NCI-H2107 (cell line): ENCODE results near the gene MRC2.
"Not testable (repeated sequence)": the region's sequence is repeated elsewhere in the genome, so short reads cannot be mapped to it uniquely, and the experiment has no call there.

Experiments used
- DNase-seq: peaks from one replicate; lab custom pipeline; 2025; lab: John Stamatoyannopoulos, UW

MRC2 gene, protein sequence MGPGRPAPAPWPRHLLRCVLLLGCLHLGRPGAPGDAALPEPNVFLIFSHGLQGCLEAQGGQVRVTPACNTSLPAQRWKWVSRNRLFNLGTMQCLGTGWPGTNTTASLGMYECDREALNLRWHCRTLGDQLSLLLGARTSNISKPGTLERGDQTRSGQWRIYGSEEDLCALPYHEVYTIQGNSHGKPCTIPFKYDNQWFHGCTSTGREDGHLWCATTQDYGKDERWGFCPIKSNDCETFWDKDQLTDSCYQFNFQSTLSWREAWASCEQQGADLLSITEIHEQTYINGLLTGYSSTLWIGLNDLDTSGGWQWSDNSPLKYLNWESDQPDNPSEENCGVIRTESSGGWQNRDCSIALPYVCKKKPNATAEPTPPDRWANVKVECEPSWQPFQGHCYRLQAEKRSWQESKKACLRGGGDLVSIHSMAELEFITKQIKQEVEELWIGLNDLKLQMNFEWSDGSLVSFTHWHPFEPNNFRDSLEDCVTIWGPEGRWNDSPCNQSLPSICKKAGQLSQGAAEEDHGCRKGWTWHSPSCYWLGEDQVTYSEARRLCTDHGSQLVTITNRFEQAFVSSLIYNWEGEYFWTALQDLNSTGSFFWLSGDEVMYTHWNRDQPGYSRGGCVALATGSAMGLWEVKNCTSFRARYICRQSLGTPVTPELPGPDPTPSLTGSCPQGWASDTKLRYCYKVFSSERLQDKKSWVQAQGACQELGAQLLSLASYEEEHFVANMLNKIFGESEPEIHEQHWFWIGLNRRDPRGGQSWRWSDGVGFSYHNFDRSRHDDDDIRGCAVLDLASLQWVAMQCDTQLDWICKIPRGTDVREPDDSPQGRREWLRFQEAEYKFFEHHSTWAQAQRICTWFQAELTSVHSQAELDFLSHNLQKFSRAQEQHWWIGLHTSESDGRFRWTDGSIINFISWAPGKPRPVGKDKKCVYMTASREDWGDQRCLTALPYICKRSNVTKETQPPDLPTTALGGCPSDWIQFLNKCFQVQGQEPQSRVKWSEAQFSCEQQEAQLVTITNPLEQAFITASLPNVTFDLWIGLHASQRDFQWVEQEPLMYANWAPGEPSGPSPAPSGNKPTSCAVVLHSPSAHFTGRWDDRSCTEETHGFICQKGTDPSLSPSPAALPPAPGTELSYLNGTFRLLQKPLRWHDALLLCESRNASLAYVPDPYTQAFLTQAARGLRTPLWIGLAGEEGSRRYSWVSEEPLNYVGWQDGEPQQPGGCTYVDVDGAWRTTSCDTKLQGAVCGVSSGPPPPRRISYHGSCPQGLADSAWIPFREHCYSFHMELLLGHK (N-terminal part only)

DNA sequence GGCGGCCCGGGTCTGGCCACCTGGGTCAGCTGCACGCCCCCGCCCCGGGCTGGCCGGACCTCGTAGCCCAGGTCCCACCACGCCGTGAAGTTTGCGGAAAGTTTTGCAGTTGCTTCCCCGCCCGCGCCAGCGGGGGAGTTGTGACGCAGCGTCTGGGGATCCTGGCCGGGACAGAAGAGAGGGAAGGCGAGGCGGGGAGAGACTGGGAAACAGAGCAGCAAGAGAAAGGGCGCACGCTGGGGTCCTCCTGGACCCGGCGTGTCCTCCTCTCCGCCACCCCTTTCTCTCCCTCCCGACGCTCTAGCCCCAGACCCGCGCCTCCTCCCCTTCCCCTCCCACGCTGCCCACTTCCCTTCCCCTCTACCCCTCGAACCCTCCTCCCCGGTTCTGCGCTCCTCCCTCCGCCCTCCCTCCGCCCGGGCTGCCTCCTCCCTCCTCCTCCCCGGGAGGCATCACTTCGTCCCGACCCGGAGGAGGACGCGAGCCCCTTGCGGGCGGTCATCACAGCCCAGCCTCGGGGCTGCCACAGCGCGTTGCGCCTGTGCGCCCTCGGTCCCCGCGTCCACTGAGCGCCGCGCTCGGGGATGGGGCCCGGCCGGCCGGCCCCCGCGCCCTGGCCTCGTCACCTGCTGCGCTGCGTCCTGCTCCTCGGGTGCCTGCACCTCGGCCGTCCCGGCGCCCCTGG, at the start of gene MRC2:
Gene MRC2, plus strand, starts transcription at position 452 of the 685 bp plus-strand sequence. Its CDS starts 133 bp downstream, at position 585.
- no peak for DNase-seq

DNA sequence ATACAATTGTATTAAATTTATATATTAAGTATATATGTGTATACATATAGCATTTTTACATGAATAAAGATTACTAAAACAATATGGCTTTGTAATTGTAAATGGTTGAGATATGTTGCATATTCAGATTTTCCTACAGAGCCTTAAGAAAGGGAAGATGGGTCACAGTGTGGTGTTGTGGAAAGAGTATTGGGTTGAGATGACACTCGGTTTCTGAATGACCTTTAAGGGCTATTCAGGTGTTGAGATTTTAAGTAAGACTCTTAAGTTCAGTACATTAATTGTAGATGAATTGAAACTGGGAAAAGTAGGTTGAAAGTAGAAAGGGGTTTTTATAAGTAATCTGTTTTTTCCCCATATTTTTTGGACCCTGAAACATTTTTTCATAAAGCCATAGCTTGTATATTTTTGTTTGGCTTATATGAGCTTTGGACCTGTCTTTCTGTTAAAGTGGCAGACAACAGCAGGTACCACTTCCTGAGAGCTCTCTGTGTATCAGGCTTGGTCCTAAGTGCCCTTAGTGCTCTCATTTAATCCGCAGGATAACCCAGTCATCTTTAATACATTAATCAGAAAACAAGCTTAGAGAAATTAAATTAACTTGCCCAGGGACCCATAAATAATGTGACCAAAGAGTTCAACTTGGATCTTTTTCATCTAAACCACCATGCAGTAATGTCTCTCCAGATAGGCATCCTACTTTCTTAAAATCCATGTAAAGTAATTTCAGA, 48.5 kb upstream of the MRC2 start:
- no peak for DNase-seq

DNA sequence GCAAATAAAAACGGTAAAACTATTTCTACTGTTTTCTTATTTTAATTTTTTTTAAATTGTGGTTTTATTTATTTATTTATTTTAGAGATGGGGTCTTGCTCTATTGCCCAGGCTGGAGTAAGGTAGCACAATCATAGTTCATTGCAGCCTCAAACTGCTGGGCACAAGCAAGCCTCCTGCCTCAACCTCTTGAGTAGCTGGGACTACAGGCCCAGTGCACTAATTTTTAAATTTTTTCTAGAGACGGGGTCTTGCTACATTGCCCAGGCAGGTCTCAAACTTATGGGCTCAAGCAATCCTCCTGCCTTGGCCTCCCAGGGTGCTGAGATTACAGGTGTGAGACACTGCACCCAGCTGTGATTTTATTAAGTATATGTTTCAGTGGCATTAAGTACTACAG, 46.5 kb upstream of the MRC2 start:
- DNase-seq = no peak

DNA sequence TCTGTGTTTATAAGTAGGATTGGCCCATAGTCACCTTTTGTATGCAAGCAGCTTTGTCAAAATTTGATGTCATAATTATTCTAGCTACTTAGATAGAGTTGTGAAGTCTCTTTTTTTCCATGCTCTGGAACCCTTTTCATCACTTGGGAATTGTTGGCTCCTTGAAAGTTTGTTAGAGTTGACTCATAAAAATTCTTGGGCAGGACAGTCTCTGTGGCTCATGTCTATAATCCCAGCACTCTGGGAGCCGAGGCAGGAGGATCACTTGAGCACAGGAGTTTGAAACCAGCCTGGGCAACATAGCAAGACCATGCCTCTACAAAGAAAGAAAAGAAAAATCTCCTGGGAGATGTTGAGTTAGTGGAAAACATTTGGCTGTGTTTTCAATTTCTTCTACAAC, 45.7 kb upstream of the MRC2 start:
- DNase-seq = no peak

DNA sequence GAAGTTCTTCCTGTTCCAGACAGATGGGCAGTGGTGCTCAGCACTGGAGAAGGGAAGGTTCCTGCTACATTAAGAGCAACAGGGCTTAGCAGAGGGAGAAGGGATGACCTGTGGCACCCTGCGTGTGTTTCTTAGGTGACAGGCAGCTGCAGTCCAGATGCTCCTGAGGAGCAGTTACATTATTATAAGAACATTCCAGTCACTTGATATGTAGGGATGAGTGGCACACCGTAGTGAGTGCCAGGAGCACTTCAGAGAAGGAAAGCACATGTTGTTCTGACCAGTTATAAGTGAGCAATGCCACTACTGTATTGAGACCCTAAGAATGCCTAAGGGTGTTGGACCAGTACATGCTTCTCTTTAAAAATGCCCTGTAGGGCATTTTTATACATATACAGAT, 39.9 kb upstream of the MRC2 start:
- no peak for DNase-seq

DNA sequence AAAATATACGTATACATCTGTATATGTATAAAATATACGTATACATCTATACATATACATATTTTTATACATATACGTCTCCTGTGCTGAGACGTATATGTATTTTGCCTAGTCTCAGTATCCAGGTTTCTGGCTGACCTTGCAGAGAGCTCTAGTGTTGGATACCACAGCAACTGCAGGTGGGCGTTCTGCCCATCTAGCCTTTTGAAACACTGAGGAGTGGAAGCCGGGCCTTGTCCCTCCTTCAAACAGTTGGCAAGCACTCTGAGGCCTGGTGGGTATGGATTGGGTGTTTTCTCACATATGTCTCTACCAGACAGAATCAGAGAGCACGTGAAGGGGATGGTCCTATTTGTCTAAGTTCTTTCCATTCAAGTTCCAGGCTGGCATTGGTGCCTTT, 39.4 kb upstream of the MRC2 start:
- DNase-seq = no peak

DNA sequence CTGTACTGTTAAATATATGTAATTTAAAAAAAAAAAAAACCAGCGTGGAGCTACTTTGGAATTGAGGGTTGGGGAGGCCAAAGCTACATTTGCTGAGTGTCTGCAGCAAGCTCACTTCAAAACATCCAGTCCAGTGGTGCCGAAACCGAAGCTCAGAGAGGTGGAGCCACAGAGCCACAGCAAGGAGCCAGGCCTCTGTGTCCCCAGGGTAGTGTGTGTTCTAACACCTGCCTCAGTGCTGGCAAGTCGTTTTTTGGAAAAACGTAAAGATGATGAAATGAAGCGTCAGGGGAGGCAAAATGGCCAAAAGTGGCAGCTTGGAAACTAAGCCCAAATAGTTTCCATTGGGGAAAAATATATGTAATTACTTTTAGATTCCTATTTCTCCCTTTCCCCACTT, 36.1 kb upstream of the MRC2 start:
- no peak for DNase-seq

DNA sequence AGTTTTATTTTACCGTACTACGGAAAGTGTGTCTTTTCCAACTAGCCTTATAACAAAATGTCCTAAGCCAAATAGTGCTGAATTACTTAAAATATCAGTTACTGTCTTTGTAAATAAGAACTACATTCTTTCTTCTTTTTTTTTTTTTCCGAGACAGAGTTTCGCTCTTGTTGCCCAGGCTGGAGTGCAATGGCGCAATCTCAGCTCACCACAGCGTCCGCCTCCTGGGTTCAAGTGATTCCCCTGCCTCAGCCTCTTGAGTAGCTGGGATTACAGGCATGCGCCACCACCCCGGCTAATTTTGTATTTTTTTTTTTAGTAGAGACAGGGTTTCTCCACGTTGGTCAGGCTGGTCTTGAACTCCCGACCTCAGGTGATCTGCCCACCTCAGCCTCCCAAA, 35.6 kb upstream of the MRC2 start:
- DNase-seq = not testable (repeated sequence)

DNA sequence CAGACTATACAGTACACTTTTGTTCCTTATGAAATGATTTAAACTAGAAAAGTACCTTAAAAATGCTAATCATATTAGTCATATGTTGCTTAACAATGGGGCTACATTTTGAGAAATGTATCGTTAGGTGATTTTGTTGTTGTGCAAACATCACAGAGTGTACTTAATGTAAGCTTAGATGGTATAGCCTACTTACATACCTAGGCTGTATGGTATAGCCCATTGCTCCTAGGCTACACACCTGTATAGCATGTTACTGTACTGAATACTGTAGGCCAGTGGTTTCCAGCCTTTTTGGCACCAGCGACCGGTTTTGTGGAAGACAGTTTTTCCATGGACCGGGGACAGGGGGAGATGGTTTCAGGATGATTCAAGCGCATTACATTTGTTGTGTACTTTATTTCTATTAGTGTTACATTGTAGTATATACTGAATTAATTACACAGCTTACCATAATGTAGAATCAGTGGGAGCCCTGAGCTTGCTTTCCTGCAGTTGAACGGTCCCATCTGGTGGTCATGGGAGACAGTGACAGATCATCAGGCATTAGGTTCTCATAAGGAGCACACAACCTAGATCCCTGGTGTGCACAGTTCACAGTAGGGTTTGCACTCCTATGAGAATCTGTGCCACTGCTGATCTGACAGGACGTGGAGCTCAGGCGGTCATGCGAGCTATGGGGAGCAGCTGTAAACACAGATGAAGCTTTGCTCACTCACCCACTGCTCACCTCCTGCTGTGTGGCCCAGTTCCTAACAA, 35.0 kb upstream of the MRC2 start:
- no peak for DNase-seq

DNA sequence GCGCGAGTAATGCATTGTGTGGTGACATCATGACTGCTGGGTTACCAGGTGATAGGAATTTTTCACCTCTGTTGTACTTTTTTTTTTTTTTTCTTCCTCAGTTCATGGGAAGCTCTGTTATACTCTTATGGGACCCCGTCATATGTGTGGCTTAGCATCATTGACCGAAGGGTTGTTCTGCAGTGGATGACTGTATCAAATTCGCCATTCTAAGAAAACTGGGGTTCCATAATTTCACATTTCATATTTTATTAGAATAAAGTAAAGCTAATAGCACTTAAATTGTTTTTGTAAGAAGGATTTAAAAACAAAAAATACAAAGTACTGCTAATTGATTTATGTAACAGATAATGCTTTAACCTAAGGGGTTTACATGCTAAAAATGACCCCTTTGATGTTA, 32.0 kb upstream of the MRC2 start:
- DNase-seq = no peak

DNA sequence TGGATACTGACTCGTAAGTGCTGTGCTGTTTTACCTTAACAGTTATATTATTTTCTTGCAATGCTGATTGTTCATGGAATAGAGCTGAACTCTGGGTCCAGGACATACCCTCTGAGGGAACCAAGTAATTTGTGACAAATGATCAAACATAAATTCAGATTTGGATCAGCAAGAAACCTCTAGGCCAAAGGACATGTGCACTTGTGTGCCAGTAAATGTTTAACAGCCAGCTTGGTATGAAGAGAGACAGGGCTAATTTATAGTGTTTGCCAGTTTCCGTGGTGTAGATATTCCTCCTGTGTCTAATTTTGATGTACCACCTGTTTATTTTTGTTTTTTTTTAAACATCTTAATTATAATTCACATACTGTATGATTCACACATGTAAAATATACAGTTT, 30.8 kb upstream of the MRC2 start:
- DNase-seq = no peak

DNA sequence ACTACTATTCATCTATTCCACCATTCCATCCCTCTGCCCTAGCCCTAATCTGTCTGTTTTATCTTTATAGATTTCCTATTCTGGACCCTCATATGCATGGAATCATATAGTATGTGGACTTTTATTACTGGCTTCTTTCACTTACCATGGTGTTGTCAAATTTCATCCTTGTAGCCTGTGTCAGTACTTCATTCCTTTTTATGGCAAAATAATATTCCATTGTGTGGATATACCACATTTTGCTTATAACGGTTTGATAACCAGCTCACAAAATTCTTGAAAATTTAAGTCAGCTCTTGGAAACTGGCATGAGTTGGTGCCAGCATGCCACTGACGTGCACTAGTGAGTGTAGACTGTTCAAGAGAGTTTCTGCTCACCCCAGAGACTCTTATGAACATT, 30.3 kb upstream of the MRC2 start:
- DNase-seq = no peak

DNA sequence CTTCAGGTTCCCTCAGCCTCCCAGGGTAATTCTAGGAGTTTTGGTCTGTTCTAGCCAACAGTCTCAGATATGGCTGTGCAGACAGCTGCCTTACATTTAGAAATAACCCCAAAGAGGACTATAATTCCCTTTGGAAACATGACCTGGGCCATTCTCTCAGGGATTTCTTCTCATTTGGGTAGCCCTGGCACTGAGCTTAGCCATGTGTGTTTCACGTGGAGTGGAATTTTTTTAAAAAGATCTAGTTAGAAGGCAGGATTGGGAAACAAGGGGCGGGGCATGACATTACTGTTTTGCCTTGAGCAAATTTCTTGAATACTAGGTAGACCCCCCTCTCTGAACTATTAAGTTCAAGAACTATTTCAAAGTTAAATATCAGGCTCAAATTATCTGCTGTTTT, 29.6 kb upstream of the MRC2 start:
- no peak for DNase-seq

DNA sequence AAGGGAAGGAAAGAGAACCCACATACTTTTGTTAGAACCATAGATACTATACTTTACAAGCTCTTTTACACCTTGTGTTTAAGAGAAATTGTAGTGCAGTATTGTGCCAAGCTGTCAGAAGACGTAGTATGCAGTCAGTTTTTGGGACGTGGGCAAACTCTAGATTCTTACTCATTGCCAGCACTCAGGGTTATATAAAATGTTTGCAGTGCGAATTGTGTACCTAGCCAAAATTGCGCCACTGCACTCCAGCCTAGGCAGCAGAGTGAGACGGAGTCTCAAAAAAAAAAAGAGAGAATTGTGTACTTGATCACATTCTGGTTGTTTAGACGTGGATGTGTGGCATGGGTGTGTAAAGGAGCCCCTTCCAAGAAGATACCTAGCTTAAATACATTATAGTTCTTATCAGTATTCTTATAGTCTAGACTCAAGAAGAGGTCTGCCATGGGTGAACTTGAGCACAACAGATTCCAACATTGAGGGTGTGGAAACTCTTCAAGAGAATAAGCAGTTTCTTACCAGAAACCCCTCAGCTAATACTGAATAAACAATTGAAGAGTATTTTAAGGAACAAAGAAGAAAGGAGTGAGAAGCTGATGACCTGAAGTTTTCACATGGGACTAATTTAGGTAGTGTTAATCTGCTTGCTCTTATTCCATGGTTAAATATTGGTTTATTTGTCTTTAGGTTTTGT, 27.4 kb upstream of the MRC2 start:
- no peak for DNase-seq

DNA sequence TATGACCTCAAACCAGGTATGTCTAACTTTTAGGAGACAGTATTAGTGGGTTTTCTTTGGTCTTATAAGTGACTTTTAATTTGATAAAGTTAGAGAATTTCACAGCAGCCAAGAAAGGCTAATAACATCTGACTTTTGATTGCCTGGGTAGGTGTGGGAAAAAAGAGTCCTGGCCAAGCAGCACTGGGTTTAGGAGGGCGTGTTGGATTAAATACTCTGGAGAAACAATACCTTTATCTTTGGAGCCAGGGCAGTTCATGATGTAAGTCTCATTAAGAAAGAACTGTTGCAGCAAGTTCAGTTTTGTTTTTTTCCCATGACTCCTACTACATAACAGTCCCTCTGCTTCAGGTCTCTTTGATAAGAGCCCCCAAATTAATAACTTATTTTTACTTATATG, 26.7 kb upstream of the MRC2 start:
- no peak for DNase-seq

DNA sequence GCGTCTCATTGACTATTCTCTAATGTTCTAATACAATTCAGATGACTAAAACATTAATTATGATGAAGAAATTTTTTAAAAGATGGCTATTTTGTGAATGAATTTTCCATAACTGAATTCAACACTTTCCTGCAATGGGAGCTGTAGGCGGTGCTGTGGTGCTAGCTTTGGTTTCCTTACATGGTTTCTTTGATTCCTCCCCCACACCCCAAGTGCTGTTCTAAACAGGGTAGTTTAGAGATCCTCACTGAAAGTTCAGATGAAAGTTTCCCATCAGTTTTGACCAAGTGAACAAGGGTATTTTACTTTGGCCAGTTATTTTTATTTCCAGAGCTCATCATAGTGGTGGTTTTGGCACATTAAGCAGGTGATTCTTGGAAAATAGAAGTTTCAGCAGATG, 26.0 kb upstream of the MRC2 start:
- no peak for DNase-seq

DNA sequence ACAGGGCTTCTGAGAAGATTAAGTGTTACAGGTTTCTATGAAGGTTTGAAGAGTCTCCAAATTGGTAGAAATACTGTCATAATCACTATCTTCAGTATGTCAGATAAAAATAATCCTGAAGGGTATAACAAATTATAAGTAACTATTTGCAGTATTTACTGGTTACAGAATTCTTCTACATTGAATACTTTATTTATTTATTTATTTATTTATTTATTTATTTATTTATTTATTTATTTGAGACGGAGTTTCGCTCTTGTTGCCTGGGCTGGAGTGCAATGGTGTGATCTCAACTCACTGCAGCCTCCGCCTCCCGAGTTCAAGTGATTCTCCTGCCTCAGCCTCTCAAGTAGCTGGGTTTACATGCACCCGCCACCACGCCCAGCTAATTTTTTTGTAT, 23.7 kb upstream of the MRC2 start:
- DNase-seq = not testable (repeated sequence)

DNA sequence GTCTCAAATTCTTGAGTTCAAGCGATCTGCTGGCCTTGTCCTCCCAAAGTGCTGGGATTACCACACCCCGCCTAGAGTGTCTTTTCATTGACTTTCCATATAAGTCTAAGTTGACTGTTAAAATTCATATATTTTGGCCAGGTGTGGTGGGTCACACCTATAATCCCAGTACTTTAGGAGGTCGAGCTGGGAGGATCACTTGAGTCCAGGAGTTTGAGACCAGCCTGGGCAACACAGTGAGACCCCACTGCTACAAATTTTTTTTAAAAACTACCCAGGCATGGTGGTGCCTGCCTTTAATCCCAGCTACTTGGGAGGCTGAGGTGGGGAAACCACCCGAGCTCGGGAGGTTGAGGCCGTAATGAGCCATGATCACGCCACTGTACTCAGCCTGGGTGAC, 21.9 kb upstream of the MRC2 start:
- no peak for DNase-seq

DNA sequence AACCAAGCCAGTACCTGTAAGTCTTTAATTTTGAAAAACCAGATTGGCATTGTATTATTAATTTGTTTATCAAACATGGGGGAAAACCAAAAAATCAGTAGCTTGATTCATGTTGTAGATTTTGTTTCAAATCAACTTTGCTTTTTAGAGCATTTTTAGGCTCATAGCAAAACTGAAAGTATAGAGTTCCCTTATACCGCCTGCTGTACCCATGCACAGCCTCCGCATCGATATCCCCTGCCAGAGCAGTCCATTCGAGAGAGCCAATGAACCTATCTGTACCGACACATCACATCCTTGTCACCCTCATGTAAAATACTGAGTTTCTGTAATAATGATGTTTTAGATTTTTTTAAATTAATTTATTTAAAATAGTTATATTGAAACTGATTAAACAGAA, 16.2 kb upstream of the MRC2 start:
- DNase-seq = no peak

DNA sequence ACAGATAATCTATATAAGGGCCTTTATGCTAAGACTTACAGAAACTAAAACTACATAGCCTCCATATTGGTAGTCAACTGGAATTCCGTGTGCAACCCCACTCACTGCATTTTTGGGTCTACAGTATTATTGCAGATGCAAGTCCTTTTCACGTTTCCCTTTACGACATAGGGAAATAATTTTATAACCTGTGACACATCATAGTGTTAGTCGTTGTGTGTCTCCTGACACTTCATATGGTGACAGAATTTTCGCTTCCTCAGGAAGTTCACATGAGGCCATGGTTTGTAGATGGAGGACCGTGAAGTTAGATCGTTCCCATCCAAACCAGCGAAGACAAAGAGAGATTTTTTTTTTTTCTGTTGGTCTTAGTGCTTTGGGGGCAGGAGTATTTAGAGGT, 15.7 kb upstream of the MRC2 start:
- DNase-seq = no peak
